ENCODE results near the gene FUT7.

Gene FUT7

DNA sequence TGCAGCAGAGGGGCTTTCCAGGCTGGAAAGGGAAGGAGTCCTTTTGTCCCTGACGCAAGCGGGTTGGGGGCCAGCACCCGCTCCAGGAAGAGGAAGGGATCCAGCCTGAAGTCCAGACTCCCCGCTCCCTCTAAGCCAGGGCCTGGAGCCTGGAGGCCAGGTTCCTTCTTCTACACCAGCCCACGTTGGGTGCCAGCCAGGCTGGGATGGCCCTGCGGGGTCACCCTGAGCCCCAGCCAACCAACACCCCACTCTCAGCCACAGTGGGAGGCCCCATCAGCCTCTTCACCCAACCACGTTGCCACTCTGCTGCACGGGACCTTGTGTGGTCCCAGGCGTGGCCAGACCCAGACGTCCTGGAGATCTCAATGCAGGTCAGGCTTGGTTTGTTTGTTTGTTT lies 970 bp upstream of the FUT7 start:
- DNase-seq (ENCODE audit: low read depth): no peak

GRCh38 chr9:137030538-137031527 lies 1.1 kb downstream of the FUT7 start:
- DNase-seq (ENCODE audit: low read depth): no peak

GRCh38 chr9:137030006-137030405 lies 1.9 kb downstream of the FUT7 start:
- DNase-seq (ENCODE audit: low read depth): no peak

DNA sequence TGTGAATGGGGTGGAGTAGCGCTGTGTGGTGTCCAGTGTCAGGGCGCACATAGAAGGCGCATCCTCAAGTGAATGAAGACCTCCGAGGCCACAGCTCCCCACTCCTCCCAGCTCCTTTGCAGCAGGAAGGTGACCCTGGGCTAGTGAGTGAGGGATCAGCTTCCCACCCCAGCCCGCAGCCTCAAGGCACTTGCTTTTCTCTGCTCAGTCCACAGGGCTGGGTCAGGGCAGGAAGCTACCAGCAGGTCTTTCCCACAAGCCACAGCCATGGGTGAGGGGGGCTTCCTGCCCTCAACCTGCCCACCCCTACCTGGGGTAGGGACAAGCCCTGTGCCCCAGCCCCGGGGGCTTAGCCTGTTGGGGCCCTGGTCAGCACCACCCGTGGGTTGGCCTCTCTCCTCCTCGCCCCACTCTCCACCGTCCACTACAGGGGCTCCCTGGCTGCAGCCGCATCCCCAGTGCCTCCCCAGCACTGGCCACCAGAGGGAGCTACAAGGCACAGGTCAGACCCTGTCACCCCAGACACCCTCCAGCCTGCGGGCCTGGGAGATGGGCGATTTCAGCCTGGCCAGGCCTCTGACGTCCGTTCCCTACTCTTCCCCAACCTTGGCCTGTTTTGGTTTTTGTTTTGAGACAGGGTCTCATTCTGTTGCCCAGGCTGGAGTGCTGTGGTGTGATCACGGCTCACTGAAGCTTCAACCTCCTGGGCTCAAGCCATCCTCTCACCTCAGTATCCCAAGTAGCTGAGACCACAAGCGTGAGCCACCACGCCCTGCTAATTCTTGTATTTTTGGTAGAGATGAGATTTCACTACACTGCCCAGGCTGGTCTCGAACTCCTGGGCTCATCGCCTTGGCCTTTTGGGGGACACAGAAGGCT lies 2.6 kb downstream of the FUT7 start:
- peak; percentile 62 for DNase-seq (ENCODE audit: low read depth)

- DNase-seq (ENCODE audit: low read depth): peak; percentile 61
Measured at GRCh38 chr9:137028263-137029057, 3.4 kb downstream of the FUT7 start.

DNA sequence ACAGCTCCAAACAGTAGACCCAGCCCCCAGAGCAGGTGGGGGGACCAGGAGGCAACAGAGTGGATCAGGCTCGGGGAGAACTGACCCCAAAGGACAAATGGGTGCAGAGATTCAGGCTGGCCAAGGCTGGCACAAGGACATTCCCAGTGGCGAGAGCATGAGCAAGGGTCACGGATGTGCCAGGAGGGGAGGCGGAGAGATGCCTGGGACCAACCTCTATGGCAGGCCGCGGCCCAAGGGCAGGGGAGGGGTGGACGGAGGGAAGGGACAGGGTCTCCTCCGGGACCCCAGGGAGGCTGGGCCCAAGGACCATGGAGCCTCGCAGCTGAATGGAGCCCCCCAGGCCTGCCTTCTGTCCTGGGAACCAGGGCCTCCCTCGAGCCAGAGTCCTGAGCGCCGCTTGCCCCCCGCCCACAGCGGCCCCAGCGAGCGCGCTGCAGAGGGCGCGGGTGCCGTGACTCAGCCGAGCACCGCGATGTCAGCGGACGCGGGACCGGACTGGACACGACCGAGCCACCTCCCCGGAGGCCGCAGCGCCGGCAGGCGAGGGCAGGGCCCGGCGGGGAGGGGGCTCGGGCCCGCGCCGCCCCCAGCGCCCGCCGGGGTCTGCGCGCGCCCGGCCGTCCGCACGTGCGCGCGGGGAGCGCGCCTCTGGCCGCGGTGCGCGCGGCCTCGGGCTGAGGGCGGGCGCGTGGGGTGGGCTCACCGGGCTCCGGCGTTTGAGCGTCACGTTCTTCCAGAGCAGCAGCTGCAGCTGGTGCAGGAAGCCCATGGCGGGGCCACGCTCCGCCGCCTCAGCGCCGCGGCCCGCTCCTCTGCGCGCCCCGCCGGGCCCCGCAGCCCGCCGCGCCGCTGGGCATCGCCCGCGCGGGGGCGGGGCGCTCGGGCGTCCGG lies 4.3 kb downstream of the FUT7 start, which contains the start of gene ABCA2:
Gene ABCA2 (minus strand): TSS at position 869 of the 894 bp plus-strand sequence. CDS start 97 bp downstream, at position 772.
- peak; percentile 39 for DNase-seq (ENCODE audit: low read depth)

GRCh38 chr9:137026828-137027227 lies 5.1 kb downstream of the FUT7 start:
- DNase-seq (ENCODE audit: low read depth): no peak

DNA sequence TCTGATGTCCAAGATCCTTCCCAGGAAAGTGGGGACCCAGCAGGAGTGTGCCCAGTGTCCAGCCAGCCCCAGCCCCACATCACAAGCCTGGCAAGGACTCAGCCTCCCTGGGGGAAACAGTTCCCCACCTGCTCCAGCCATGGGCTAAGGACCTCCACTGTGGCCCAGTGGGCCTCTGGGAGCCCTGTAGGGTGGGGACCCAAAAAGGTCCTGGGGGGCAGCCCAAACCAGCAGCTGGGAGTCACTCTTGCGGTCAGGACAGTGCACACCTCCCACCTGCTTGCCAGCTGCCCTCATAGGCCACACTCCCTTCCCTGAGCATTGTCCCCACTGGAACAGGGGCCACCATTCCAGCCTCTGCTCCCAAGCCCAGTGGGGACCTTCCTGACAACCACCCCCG lies 5.5 kb downstream of the FUT7 start:
- no peak for DNase-seq (ENCODE audit: low read depth)

GRCh38 chr9:137025517-137025966 lies 6.3 kb downstream of the FUT7 start:
- DNase-seq (ENCODE audit: low read depth): no peak

DNA sequence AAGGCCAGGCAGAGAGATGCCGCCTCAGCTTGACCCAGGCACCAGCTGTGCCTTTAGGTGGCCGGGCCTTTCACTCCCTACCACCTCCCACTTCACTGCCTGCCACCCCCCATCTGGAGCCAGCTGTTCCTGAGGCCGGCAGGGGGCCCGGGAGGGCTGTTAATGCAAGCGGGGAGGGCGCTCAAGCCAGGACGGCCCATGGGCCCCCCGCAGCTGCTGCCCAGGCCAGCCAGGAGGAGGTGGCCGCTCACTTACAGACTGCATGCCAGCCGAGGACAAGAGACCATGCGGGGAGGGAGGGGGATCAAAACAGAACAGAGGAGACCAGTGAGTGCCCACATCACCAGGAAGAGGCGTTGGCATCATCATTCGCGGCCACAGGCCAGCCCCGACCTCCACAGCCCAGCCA lies 8.3 kb downstream of the FUT7 start:
- DNase-seq (ENCODE audit: low read depth): no peak

DNA sequence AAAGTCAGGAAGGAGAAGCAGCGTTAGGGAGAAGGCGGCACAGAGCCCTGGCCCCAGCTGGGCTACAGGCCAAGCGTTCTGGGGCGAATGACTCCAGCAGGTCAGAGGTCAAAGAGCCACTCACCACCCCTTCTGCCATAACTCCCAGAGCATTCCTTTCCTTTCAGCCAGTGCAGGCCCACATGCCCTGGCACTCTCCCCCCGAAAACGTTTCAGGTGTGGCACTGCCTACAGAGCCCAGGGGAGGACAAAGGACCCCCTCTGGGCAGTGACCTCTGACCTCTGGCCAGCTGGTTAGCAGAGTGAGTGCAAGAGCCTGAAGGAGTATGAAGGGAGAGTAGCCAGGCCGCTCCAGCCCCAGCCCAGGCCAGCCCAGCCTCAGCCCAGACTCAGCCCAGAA lies 8.7 kb downstream of the FUT7 start:
- DNase-seq (ENCODE audit: low read depth): no peak

DNA sequence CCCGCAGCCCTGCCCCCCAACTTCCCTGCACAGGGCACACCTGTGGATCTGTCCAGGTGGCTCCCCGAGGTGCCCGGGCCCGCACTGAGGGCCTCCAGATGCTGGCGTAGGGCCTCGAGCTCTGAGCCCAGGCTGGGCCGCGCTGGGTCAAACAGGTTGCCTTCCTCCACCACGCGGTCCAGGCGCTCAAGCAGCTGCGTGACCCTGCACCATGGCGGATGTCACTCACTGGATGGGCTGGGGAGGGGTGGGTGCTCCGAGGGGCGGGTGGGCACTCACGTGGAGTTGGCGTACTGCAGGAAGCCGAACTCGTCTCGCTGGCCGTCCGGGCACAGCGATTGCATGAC lies 9.3 kb downstream of the FUT7 start:
- DNase-seq (ENCODE audit: low read depth): no peak

DNA sequence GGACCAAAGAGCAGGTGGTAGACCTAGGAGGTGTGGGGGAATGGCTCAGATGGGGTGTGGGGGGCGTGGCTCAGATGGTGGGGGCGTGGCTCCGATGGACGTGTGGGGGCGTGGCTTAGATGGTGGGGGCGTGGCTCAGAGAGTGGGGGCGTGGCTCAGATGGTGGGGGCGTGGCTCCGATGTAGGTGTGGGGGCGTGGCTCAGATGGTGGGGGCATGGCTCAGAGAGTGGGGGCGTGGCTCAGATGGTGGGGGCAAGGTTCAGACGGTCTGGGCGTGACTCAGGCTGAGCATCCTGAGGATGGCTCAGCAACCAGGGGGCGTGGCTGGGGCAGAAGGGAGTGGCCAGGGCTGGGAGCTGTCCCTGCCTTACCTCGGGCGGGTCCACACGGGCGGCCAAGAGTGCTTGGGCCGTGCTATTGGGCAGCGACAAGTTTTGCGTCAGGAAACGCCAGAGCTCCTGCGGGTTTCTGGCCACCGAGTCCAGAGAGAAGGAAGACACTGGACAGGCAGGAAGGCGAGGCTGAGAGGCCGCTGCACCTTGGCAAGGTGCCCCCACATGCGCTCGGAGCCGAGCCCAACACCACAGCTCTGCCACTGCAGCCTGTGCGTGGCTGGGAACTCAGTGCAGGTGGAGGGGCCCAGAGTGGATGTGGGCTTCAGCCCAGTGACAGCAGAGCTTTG lies 9.8 kb downstream of the FUT7 start:
- DNase-seq (ENCODE audit: low read depth): peak; percentile 71

DNA sequence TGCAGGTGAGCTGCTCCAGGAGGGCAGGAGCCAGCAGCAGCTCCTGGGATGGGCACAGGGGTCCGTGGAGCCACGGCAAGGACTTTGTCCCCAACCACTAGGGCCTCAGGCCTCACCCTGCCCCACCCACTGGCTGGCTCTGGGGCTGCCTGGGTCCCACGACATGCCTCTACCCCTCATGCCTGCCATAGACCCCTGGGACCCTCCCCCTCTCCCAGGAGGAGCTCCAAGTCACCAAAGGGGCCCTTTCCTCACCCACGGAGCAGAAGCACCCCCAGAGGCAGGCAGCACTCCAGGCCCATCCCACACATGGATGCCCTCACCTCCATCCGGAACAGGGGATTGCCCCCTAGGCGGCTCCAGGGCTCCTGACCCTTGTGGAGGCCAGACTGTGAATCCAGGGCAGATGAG lies 10.3 kb downstream of the FUT7 start:
- DNase-seq (ENCODE audit: low read depth): no peak

DNA sequence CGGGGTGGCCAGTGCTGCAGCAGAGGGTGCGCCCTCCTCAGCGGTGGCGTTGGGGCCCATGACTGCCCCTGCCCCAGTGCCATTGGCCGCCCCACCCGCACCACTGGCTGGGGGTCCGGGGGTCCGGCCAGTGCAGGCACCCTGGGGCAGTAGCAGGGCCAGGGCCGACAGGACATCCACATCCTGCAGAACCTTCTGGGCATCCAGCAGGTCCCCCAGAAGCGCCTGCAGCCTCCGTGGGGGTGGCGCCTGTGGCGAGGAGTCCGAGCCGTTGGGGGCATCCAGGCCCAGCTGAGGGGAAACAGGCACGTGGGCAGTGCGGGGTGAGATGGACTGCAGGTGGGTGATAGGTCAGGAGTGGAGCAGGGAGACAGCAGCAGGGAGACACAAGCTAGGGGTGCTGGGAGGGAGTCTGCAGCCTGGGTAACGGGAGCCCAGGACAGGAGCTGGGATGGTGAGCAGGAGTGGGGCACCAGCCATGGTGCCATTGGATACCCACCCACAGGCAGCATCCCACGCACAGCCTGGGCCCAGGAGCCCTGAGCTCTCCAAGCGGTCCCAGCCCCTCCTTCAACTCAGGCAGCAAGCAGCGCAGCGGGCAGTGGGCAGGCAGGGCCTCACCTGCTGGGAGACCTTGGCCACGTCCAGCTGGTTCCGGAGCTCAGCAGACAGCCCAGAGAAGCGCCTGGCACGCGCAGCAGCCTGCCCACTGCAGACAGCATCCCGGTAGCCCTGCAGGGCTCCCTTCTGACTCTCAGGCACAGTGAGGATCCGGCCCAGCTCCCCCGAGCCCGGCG lies 10.9 kb downstream of the FUT7 start:
- DNase-seq (ENCODE audit: low read depth): no peak

DNA sequence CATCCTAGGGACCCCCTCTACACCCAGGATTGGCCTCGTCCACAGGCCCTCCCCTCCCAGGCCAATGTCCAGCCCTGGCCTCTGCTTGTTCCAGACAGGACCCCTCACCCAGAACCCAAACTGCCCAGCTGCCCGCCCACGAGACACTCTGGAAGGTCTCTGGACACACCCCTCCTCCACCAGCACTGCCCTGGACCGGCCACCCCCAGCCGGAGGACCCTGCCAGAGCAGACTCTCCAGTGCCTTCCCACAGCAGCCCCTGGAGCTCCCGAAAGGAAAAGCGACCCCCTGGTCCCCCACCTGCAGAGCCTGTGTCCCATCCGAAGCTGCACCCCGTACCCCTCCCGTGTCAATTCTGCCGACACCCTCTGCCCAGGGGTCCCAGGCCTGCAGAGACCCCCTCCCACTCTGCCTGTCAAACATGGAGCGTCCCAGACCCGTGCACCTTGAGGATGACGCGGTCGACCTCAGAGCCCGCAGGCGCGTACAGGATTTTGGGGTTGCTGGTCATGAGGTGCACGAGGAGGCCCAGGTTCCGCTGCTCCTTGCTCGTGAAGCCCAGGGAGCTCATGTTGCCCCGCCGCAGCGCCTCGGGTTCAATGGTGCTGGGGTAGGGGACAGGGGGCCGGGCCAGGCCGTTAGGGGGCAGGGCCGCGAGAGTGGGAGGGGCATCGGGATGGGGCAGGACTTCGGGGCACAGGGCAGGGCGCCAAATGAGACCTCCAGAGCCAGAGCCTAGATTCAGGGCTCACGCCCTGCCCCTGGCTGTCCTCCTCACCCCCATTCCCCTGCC lies 11.8 kb downstream of the FUT7 start:
- no peak for DNase-seq (ENCODE audit: low read depth)

DNA sequence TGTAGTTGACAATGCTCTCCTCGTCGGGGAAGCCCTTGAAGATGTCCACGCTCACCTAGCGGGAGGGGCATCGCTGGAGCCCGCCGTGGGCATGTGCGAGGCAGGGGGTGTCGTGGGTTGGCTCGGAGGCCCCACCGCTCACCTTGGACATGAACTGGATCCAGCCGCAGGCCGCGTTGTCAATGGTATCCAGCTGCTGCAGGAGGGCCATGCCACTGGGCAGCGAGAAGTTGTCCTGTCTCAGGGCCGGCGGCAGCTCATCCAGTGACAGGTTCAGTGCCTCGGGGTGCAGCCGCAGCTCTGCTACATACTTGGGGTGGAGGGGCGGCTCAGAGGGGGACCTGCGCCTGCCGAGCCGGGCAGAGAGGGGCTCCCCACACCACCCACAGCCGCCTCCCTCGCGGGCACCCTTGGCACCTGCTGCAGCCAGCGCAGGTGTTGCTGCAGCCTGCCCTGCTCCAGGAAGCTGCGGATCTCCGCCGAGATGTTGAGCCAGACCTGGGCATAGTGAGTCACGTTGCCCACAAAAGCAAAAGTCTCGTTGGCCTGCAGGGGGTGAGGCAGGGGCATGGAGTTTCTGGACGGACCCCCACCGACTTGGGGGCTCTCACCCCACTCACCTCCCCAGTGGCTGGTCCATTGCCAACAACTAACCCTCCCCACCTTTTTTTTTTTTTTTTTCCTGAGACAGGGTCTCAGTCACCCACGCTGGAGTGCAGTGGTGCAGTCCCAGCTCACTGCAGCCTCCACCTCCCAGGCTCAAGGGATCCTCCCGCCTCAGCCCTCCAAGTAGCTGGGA lies 12.9 kb downstream of the FUT7 start:
- DNase-seq (ENCODE audit: low read depth): no peak

Measured in EH (cell line).